SK-N-SH (cell line): ENCODE results near the gene SEC23A. TPM values are rescaled to one million over a fixed set of nuclear protein-coding genes. Genes with fewer than 3 reads are reported as not detected.
A peak's percentile ranks its signal among the peaks of the same experiment; 100 is the strongest.

Experiments
- CTCF ChIA-PET: fragments of 300-600, 350-600 bp; formaldehyde crosslinking; extraction: SDS; loops from one replicate; lab custom pipeline; 2021; lab: Yijun Ruan, JAX
- POLR2A ChIA-PET: fragments of 350-600 bp; sonication (Branson Sonifier 250); formaldehyde crosslinking; extraction: SDS; loops from one replicate; lab custom pipeline; 2020; ENCODE audit warnings: antibody characterized with exemption, inconsistent platforms; lab: Yijun Ruan, JAX
- DNase-seq: peaks from one replicate; pipeline ENCODE4 v3.0.0; 2012
- H2AFZ ChIP-seq: fragments of 200-600 bp; sonication (generic); 2 replicates; pipeline ENCODE4 v1.8.1; 2016; ENCODE audit warnings: antibody characterized with exemption, mild to moderate bottlenecking, low read depth
- H3F3A ChIP-seq: fragments of 200-600 bp; sonication (generic); replicated peaks from 2 replicates; pipeline ENCODE3; 2016; ENCODE audit warnings: antibody characterized with exemption, mild to moderate bottlenecking; ENCODE audit not compliant: insufficient read depth
- H3K27ac ChIP-seq, 2 experiments: fragments of 200-500 bp in 1 of 2; fragments of 200-600 bp in 1 of 2; sonication (Bioruptor generic) in 1 of 2; sonication (generic), shearing (Covaris generic) in 1 of 2; 2 replicates each; pipeline versions ENCODE4 v1.5.1 to v1.6.1; 2014 to 2016; ENCODE audit warnings: low read depth in 2 of 2, inconsistent platforms in 1 of 2, low read length in 1 of 2, mild to moderate bottlenecking in 1 of 2, mixed read lengths in 1 of 2
- H3K27me3 ChIP-seq: fragments of 200-600 bp; sonication (generic), shearing (Covaris generic); 2 replicates; pipeline ENCODE4 v1.6.1; 2016; ENCODE audit warnings: mixed run types; ENCODE audit not compliant: insufficient read depth
- H3K36me3 ChIP-seq, 2 experiments: fragments of 200-500 bp in 1 of 2; fragments of 200-600 bp in 1 of 2; sonication (Bioruptor generic) in 1 of 2; sonication (generic) in 1 of 2; replicated peaks in 1 of 2; 2 replicates each; pipeline versions ENCODE3 to v1.5.1; 2014 to 2016; ENCODE audit warnings: low read length in 1 of 2, mild to moderate bottlenecking in 1 of 2; ENCODE audit not compliant: insufficient read depth in 2 of 2, control insufficient read depth in 1 of 2
- H3K4me1 ChIP-seq, 2 experiments: fragments of 200-500 bp in 1 of 2; fragments of 200-600 bp in 1 of 2; sonication (Bioruptor generic) in 1 of 2; sonication (generic), shearing (Covaris generic) in 1 of 2; 2 replicates each; pipeline versions ENCODE4 v1.5.1 to v1.6.1; 2014 to 2016; ENCODE audit warnings: low read depth in 1 of 2, low read length in 1 of 2, mixed run types in 1 of 2; ENCODE audit not compliant: insufficient read depth in 2 of 2, control insufficient read depth in 1 of 2
- H3K4me2 ChIP-seq: fragments of 200-600 bp; sonication (generic), shearing (Covaris generic); 2 replicates; pipeline ENCODE4 v1.6.1; 2017; ENCODE audit warnings: mixed run types
- H3K4me3 ChIP-seq, 2 experiments: fragments of 200-500 bp in 1 of 2; fragments of 200-600 bp in 1 of 2; sonication (Bioruptor generic) in 1 of 2; sonication (generic), shearing (Covaris generic) in 1 of 2; 2 replicates each; pipeline versions ENCODE4 v1.5.1 to v1.8.1; 2014 to 2016; ENCODE audit warnings: low read depth in 2 of 2, inconsistent platforms in 1 of 2, low read length in 1 of 2, mild to moderate bottlenecking in 1 of 2, mixed read lengths in 1 of 2, moderate library complexity in 1 of 2
- H3K79me2 ChIP-seq: fragments of 200-600 bp; sonication (generic); 2 replicates; pipeline ENCODE4 v1.8.1; 2017; ENCODE audit warnings: mild to moderate bottlenecking; ENCODE audit not compliant: insufficient read depth
- H3K9ac ChIP-seq: fragments of 200-600 bp; sonication (generic); 2 replicates; pipeline ENCODE4 v1.6.1; 2017; ENCODE audit warnings: mixed run types
- H3K9me2 ChIP-seq: fragments of 200-600 bp; sonication (generic); 2 replicates; pipeline ENCODE4 v1.6.1; 2017; ENCODE audit warnings: mixed run types
- H3K9me3 ChIP-seq: fragments of 200-600 bp; sonication (generic); 2 replicates; pipeline ENCODE4 v1.6.1; 2017; ENCODE audit warnings: mixed run types, mild to moderate bottlenecking, moderate library complexity
- H4K20me1 ChIP-seq: fragments of 200-600 bp; sonication (generic); 2 replicates; pipeline ENCODE4 v1.6.1; 2017; ENCODE audit warnings: mild to moderate bottlenecking, mixed run types; ENCODE audit not compliant: insufficient read depth
- CTCF ChIP-seq: fragments of 200-600 bp; sonication (generic); IDR thresholded peaks from 2 replicates; pipeline ENCODE4 v1.6.1; 2017; ENCODE audit warnings: antibody characterized with exemption, mild to moderate bottlenecking, moderate library complexity
- ELF1 ChIP-seq: IDR thresholded peaks from 2 replicates; pipeline ENCODE4 v1.4.0; 2012
- EZH2phosphoT487 ChIP-seq: fragments of 200-600 bp; sonication (generic); IDR thresholded peaks from 2 replicates; pipeline ENCODE4 v1.6.1; 2017; ENCODE audit warnings: low read depth, mixed run types, mild to moderate bottlenecking, antibody characterized with exemption, moderate library complexity, borderline replicate concordance
- FOXJ3 ChIP-seq: sonication (generic); formaldehyde crosslinking; IDR thresholded peaks from 2 replicates; pipeline ENCODE4 v1.5.1; 2020; ENCODE audit warnings: mild to moderate bottlenecking, missing genetic modification reagents
- FOXM1 ChIP-seq: IDR thresholded peaks from 2 replicates; pipeline ENCODE4 v1.4.0; 2012; ENCODE audit warnings: low read depth, mild to moderate bottlenecking
- GABPA ChIP-seq: IDR thresholded peaks from 2 replicates; pipeline ENCODE4 v1.4.0; 2012; ENCODE audit warnings: low read depth, mild to moderate bottlenecking
- IRF3 ChIP-seq: fragments of 150-350 bp; IDR thresholded peaks from 2 replicates; pipeline ENCODE4 v1.6.1; 2016; ENCODE audit warnings: mild to moderate bottlenecking, low read depth, low read length
- JUND ChIP-seq: IDR thresholded peaks from 2 replicates; pipeline ENCODE4 v1.4.0; 2012
- NFIC ChIP-seq: IDR thresholded peaks from 2 replicates; pipeline ENCODE4 v1.4.0; 2012; ENCODE audit warnings: borderline replicate concordance
- RFX5 ChIP-seq: IDR thresholded peaks from 2 replicates; pipeline ENCODE4 v1.6.1; 2012; ENCODE audit warnings: mild to moderate bottlenecking, improper control_type of control experiment, low read length
- SIN3A ChIP-seq: IDR thresholded peaks from 2 replicates; pipeline ENCODE4 v1.6.1; 2012; ENCODE audit warnings: low read depth, mild to moderate bottlenecking, low read length, moderate library complexity, borderline replicate concordance
- SMC3 ChIP-seq: IDR thresholded peaks from 2 replicates; pipeline ENCODE4 v1.6.1; 2012; ENCODE audit warnings: low read depth, low read length, improper control_type of control experiment
- TCF12 ChIP-seq: IDR thresholded peaks from 2 replicates; pipeline ENCODE4 v1.4.0; 2012
- USF1 ChIP-seq: IDR thresholded peaks from 2 replicates; pipeline ENCODE4 v1.4.0; 2012; ENCODE audit warnings: low read depth, borderline replicate concordance
- WGBS: methylation state at CpG from one replicate; pipeline ENCODE4 v1.1.6; 2017; ENCODE audit warnings: low lambda C conversion rate; 5-methylcytosine and 5-hydroxymethylcytosine counted together
- polyA plus RNA-seq, 3 experiments: library from polyadenylated mRNA; depleted of rRNA; stranded (reverse); fragments of >200 nt; gene quantifications; 2 replicates each; pipeline ENCODE4 v1.2.3, GENCODE V29; 2012

SEC23A gene
- polyA plus RNA-seq, 1 of the 3 experiments (the other 2 are of a cell fraction): 30.0 TPM

DNA sequence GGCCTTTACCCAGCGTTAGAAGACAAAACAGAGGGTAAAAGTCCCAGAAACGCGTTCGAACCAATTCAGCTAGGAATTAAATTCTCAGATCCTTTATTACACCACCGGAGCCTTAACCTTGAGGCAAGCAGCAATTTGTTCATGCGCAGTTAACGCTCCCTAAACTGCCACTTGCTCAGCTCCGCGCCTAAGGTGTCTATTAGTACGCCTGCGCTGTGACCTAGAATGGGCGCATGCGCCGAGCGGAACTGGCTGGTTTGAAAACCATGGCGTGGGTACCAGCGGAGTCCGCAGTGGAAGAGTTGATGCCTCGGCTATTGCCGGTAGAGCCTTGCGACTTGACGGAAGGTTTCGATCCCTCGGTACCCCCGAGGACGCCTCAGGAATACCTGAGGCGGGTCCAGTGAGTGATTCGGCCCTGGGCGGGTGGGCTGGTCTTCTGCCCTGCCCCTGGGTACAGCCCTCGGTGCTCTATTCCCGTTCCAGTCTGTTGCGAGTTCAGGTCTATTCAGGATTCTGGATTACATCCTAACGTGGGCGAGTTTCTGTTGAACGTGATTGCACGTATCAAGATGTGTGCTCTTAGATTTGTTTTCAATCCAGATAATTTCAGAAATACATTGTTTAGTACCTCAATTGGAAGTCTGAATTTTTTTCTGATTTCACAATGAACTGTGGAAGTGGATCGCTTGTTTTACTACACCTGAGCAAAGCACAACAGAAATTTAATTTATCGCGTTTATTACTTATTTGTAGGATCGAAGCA, 11.2 kb upstream of the SEC23A start, which contains the start of gene GEMIN2 (continued):
- TF ChIP-seq SIN3A (no peak), FOXM1 (no peak), SMC3 (no peak), CTCF (no peak), EZH2phosphoT487 (no peak), USF1 (no peak), FOXJ3 (no peak), ELF1 (no peak)

DNA sequence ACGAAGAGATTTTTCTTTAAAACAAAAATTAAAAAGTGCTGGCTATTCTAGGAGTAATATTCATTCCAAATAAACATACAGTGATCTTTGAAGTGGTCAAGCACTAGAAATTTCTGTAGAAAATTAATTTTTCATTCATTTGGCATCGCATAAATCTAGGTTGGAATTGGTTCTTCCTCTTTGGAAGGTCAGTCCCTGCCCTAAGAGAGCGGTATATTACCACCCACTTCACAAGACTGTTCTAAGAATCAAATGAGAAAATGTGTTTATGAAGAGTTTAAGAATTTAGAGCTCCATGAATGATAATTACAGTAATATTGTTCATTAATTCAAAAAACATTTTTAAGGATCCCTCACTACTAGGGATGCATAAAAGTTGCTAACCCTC, 10.6 kb upstream of the SEC23A start:
- Histone ChIP-seq H3K9ac (peak overlapping the region; percentile 65; the same call in 1 of the 2 replicates), H3K36me3 (no peaks in the 10 kb centered on the region), H3K9me3 (no peaks in the 10 kb centered on the region), H4K20me1 (no peaks in the 10 kb centered on the region), H3K9me2 (no peaks in the 10 kb centered on the region), H3F3A (no peaks in the 10 kb centered on the region), H3K4me1 (no peaks in the 10 kb centered on the region; a peak in 2 of 4 replicates), H3K4me2 (peak overlapping the region; percentile 66), H3K27ac (peak overlapping the region; percentile 40 to 73; a peak in 3 of 4 replicates), H2AFZ (peak overlapping the region; percentile 96), H3K4me3 (peak overlapping the region; percentile 69 to 73), H3K79me2 (peaks cover 11% of the 10 kb centered on the region; the same call in 1 of the 2 replicates), H3K27me3 (no peaks in the 10 kb centered on the region)
- no peak for TF ChIP-seq CTCF
- no peak for TF ChIP-seq ELF1
- no peak for TF ChIP-seq NFIC
- no peak for TF ChIP-seq RFX5
- TF ChIP-seq EZH2phosphoT487: no peak
- no peak for TF ChIP-seq TCF12
- no peak for TF ChIP-seq GABPA
- TF ChIP-seq JUND: no peak
- TF ChIP-seq USF1: no peak
- no peak for TF ChIP-seq IRF3
- CTCF ChIA-PET: no interaction called here
- DNase-seq: no peak
- POLR2A ChIA-PET: interaction anchor here (0.9 to 1.3 kb wide), 3 partner anchors 11 to 62 kb away, joined by 3 to 13 read pairs (median 7); partner anchors contain the start of genes PNN, SEC23A and TRAPPC6B
- 74% methylated on average over 3 of the region's 3 CpGs for WGBS
